NCI-H1694 (cell line): ENCODE data around the gene PTGR3.

ENCODE experiments used
- DNase-seq: peaks from one replicate; lab custom pipeline; 2025; lab: John Stamatoyannopoulos, UW

The PTGR3 gene

DNA sequence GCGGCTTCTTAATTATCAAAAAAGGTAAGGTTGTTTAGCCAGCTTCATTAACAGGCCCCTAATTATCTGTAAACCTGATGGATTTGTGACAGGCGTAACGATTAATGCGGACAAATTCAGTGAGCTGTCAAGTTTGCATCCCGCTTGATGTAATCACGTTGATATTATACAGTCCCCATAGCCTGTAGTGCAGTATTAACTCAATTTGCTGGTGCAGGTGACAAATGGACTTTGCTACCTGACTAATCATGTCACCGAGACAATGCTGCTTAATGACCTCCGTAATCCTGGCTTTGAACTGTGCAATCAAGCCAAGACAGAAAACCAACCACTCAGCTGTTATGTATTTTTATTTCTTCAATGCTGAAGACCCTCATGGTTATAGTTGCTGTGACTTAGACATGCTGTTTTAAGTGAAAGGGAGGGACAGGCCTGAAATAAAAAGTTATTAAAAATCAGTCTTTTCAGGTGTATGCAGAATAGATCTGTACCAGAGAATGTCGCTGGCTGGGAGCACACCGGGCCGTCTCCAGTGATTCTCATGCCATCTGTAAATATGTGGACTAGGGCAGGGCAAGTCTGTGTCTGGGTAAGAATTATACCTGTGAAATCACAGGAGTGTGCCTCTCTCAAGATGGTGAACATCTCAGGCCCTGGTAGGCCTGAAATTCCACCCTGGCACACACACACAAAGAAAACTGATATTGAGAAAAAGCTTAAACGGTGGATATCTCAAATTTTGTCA lies 6.0 kb upstream of the PTGR3 start:
- no peak for DNase-seq

DNA sequence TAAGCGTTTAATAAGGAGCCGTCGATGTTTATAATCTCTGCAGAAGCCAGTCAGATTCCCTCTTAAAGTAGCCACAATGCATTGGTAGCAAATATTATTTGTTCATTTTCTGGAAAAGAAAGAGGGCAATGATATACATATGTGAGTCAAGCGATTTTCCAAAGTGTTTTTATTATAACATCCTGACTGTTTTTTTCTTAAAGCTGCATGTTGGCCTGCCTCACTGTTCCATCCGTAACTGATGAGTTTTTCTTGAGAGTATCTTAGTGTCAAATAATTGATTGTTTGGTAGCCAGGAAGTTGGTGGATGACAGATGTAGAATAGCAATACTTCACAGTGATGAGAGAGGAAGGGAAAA lies 5.4 kb upstream of the PTGR3 start:
- DNase-seq, result no peak

DNA sequence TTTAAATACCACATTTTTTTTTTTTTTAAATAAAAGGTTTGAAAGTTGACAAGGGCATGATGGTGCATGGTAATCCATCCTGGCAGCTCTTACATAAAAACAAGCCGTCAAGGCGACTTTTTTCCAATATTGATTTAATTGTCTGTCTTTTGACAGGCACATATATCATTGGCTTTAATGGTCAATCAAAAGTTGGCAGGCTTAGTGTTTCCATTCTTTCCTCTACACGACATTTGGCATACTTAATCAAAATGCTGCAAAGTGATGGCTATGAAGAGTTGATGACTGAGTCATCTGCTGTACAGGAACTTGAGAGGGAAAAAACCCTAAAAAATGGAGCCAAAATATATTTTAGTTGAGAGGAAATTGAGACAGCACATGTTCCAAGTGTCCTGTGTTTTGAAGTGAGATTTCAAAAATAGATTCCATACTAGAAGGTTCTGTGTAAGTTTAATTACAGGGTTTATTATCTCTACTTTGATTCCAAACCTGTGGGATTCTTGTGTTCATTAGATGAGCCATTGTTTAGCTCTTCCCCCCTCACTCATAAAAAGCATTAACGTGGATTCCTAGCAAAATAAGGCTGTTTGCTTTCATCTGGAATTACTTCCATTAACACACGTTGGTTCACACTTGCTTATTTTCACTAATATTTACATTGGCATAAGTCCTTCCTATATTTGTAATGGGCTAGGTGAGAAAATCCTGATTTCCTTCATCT lies 4.8 kb upstream of the PTGR3 start:
- peak; percentile 22 for DNase-seq

DNA sequence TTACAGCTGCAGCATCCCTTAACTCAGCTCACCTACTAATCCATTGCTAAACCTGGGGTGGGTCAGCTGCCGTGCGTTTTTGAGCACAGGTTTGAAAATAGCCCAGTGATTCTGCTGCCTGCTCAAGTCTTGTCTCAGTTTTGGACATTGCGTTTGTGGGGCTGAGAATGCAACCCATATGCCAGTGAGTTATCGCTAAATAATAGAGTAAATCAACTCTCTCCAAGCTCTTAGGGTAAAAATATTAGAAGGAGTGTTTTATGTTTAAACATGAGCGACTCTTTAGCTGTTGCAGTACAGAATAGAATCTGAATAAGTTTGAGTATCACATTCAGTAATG lies 3.8 kb upstream of the PTGR3 start:
- no peak for DNase-seq

DNA sequence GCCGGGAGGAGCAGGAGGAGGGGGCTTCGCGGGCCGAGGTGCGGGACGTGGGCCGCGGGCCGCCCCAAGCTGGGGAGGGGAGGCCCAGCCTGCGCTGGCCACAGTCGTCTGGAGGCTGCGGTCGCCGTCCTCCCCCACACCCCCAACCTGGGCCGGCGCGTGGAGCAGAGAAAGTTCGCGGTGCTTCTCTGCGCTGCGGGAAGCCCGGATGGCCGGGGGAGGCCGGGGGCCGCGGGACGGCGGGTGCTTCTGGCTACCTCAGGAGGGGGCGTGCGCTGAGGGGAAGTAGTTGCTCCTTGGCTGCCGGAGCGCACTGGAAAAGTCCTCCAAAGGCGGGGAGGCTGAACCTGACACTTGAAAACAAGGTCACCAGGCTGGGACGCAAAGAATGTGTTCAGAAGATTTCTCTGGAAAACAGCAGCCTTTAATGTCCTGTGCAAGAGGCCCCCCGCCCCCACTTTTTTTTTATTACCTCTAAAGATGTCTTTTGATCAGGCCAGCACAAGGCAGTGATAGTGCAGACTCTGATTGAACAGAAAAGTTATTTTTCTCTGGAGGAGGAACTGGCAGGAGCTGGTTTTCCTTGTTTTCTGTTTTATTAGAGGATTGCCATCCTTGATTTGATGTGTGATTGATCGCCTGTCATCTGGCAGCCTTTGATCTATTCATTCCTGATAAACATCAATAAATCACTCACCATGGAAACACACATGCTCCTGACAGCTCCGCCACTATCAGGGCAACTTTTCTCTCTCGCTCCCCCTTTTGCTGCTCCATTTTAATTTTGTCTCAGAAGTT lies 3.2 kb upstream of the PTGR3 start:
- no peak for DNase-seq

DNA sequence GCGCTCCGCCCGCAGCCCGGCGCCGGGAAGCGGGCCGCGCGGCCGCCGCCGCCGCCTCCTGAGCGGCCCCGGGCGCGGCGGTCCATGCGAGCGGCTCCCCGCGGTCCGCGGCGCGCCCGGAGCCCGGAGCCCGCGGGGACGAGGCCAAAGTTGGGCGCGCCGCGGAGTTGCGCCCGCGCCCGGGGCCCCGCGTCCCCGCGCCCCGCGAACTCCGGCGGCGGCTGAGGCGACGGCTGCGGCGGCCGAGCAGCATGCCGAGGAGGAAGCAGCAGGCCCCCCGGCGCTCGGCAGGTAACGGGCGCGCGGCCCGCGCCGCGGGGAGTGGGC lies 2.6 kb upstream of the PTGR3 start:
- DNase-seq, result no peak

DNA sequence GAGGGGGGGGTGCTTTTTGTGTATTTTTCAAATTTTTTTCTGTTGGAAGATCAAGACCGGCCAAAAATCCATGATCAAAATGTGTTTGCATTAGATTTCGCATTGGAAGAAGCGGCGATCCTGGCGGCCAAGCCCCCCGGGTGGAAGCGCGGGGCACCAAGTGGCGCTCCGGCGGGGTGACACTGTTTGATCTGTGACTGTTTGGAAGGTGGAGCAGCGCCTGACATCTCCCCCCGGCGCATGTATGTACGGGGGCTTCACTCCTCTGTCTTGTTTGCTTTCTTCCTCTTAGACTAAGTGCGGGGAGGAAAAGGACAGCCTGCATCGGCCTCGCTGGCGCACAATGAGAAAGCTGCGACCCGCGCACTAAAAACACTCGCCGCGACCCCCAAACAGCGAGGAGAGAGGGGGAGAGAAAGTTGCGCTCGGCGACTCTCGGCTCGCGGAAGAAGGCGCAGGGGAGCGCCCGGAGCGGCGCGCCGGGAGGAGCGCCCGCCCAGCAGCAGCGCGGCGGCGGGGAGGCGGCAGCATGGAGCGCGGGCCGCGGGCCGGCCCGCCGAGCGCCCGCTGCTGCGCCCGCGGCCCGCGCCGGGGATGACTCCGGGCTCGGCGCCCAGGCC lies 2.2 kb upstream of the PTGR3 start:
- DNase-seq, result no peak

DNA sequence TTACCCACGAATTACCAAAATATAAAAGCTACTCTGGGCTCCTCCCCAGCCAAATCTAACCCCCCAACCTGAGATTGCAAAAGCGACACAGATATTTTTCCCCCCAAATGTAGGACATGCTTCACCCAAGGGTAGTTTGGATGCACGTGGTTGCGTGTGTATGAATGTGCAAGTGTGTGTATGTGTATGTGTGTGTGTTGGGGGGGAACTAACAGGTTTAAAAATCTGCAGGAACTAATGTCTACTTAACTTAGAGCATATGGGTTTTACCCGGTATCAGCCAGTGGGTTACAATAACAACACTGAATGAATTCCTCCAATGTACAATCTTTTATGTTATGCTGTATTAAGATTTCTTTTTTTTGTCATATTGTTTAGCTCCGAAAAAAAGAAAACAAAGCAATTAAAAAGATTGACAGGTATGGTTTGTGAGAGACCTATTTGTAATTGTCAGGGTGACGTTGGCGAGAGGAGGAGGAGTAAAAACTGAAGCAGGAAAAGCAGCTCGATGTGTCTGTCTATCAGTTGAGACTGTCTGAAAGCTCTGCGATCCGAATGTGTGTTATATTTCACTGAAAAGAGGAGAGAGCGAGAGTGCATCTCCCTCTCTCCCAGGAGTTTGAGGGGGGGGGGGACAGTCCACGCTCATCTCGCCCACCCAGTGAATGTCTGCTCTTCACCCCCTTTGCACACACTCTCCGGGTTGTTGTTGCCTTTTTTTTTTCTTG lies 1.5 kb upstream of the PTGR3 start, which contains the start of gene TSHZ1:
TSHZ1 (plus strand) TSS at position 524 of the 728 bp plus-strand sequence. CDS start 1,080 bp downstream, outside the sequence.
- peak; percentile 86 for DNase-seq

DNA sequence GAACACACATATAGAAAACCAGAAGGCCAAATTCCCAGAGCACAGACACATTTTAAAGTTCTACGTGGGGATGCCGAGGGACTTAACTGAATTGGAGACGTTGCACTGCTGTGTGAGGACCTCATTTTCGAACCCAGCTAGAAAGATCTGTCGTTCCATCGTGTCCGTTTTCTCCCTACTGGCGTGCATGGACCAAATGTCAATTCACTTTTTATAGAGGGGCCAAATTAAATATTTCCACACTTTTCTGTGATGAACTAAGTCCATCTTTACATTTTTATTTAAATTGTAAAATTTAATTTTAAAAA lies 966 bp upstream of the PTGR3 start:
- no peak for DNase-seq

DNA sequence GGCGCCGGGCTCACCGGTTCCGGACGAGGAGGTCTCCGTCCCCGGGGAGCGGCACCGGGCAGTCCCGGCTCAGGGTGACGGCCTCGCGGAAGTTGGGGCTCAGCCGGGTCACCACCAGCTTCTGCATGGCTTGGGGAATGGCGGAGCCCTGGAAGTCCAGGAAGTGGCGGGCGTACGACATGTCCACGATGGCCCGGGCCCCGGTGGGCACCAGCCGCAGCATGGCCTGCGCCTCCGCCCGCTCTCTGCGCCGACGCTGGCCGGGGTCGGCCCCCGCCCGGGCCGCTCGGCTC lies 157 bp downstream of the PTGR3 start:
- DNase-seq, result no peak

DNA sequence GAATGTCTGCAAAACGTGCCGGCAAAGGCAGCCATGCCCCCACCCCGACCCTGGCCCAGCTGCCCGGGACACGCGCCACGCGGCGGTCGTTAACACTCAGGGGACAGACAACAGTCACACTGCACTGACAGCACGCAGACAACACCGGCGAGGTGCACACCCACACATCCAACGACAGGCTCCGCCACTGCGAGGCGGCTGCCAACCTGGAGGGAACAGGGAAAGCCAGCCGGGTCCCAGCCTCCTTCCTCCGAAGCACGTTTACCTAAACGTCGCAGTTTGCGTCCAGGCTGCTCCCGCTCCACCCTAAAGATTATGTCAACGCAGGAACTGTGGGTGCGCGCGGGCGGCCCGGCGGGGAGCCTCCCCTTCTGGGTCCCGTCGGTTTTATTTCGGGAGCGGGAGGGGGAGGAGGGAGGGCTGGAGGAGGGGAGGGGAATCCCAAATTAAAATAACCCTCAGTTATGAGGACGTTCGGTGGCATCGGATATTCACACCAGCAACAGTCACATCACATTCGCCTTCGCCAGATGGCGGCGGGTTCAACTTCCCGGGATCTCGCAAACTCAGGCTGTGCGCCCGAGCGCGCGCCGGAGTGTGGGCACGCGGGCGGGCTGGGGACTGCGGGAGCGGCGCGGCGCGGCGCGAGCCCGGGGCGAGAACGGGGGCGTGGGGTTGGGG lies 644 bp downstream of the PTGR3 start:
- DNase-seq, result no peak

DNA sequence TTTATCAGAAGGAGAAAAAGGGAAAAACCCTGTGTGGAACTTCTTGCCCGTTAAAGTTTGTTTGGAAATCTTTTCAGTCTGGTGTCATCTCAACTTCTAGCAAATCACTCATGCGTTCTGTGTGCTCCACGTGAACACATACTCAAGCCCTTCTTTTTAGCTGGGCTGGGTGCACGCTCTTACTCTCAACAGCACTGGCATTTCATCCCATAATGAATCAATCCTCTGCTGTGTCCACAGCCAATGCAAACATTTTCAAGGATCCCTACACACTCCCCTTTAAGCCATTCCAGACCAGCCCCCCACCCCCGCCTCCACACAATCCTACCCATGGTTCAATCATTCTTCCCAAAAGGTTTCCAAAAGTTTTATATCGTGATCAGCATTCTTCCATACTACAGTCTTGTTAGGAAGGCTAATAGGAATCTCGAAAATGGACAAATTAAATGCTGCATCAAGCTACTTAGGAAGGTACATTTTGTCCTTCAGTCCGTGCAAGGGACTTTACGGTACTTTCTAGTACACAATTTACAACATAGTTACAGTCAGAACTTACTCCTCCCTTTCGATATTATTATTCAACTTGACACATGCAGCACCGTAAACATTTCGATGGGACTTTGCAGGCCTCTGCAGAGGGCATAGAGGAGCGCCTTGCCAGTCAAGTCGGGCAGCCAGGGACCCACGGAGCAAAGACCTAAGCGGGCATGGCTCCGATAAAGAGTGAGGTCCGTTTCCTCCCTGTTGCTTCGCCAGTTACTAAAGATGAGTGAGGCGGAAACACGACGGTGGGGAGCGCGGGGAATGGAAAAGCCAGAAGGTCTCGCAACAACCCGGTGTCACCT lies 1.4 kb downstream of the PTGR3 start:
- DNase-seq, result no peak

DNA sequence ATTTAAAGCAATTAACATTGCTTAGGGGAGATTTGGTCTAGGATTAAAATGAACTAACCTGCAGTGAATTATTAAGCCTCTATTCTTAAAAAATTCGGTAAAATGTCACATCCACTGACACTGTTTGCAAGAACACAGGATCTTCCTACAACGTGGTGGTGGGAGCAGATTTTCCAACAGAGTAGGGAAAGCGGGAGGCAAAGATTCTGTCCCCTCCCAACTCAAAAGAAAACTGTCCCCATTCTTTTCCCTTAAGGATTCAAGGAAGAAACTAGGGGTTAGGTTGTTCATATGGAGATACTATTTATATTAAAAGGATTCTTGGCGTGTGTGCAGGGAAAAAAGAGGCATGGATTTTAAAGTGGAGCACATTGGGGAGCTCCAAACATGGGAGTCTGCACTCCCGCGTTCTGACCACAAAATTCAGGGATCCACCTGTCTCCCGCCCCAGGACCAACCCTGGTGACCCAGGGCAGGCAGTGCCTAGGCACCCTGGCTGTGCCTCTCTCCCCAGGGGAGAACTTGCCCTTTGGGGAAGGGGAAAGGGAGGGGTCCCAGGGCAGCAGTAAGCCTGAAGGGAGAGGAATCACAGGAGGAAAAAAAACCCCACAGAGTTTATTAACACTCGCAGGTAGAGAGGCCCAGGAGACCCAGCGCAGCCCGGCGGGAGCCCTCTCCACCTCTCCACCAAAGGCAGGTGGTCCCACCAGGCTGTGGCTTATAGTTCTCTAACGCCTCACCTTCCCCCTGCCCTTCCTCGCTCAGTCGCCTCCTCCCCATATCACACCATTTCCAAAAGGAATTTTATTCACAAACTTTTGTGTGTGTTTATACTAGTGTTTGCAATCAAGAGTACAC lies 2.3 kb downstream of the PTGR3 start:
- no peak for DNase-seq

DNA sequence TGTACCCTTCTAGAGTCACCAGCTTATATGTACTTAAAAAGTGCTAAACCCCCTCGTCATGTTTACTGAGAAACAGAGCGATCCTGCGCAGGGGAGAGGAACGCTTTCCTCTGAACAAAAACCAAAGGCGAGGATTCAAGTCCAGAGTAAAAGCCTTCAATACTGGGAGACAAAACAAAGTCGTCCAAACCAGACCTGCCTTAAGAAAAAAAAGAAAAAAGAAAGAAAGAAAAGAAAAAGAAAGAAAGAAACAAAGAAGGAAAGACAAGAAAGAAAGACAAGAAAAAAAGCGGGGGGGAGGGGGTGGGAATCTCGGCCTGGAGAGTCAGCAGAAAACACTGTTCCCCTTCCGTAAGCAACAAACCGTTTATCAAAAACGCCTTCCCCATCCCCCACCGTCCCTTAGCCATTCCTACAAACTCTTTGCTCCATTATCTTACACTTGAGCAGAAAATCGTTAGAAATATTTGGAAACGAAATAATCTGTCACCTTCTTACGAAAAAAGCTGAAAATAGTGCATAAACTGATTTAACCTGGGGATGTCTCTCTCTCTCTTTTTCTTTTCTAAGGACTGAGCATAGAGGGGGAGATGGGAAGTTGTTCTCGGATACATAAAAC lies 3.3 kb downstream of the PTGR3 start:
- no peak for DNase-seq

DNA sequence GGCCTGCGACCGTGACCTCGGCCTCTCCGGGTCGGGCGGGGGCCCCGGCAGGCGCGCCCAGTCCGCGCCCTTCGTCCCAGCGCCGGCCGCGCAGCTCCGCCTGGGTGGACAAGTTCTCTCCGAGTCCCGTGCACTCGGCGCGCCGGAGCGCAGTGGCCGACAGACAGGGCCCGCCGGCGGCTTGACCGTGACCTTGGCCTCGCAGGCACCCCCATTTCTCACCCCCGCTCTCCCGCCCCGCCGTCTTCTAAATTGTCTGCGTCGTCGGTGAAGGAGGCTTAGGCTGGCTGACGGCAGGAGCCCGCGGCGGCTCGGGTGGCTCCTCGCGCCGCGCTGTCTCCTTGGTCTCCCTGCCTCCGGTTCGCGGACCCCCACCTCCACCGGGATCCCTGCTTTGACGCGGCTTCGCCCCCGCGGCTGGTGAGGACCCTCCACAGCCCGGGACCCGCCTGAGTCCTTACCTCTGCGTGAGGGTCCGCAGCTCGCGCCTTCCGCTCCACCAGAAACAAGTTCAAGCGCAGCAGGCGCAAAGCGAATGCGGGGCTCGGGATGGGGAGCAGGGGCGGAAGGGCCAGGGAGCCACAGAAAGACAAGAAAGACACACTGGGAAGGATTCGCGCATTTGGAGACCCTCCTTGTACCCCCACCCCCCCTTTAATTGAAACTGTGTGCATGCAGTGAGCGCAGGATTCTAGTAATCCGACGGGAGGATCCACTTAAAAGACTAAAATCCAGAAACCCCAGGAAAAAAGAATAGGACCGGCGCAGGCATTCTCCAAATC lies 4.0 kb downstream of the PTGR3 start:
- no peak for DNase-seq

DNA sequence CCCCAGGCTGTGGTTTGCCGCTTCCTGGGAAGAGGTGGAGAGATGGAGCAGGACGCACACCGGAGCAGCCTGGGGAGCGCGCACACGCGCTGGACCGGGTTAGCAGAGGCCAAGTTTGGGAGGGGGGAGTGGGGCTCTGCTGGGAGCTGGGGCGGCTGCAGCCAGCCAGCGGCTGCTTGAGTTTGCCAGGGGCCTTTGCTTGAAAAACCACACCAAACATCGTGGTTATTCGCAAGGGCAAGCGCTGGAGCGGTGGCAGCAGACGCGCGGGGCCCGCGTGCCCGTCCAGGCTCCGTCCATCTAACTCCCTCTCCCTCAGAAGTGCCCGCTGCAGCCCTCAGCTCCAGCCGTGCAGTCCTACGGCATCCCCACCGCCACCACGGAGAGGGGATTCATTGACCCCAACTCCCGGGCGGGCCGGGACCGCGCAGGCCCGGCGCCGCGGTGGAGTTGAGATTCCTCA lies 4.6 kb downstream of the PTGR3 start:
- DNase-seq, result no peak

DNA sequence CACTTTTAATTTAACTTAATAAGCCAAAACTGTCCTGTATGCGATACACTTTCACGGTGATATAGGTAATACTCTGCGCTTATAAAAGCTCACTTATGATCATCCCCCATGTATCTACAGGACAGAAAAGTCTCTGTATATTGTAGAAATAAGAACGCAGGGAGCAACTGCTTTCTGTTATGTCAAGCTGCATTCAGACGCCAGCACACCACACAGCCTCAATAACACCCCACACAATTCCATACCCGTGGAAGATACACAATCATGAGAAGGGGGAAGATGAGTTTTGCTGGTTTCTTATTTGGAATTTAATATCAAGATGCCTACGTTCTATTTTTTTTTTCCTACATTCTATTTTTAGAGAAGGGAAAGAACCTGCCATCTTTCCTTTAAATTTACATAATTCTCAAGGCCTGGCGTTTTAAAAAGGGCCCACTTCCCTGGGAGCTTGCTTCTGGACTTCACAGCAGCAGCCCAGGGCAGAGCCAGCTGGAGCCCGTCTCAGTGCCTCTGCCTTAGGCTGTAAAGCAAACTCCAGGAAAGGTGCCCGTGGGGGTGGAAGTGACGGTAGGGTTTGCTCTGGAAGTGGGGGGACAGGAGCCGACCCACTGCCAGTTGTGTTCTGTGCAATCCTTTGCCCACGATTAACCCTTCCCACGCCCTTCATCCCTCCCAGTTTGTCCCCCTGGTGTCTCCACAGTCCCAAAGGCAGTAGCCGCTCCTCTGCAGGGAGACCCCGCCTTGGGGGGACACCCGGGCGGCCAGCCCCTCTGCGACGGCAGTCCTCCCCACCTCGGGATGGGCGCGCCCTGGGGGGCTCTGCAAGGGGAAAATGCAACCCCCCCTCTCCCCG lies 5.3 kb downstream of the PTGR3 start:
- DNase-seq, result no peak
